Prostate gland (tissue), 2 donors: ENCODE results near the gene PPFIA2.

Experiments used
- CTCF ChIP-seq, 4 experiments: fragments of 200-600 bp in 2 of 4; fragments of 450-650 bp in 2 of 4; sonication (generic) in 2 of 4; IDR thresholded peaks; 1 replicate in 3 of 4; 2 replicates in 1 of 4; pipeline ENCODE4 v1.5.1; 2016 to 2019; ENCODE audit warnings: antibody characterized with exemption in 4 of 4, mild to moderate bottlenecking in 2 of 4, moderate library complexity in 2 of 4
- POLR2A ChIP-seq: fragments of 450-650 bp; IDR thresholded peaks from one replicate; pipeline ENCODE4 v1.6.1; 2016; ENCODE audit warnings: antibody characterized with exemption, mild to moderate bottlenecking

GRCh38 chr12:81354327-81354932 is 404.7 kb downstream of the PPFIA2 start:
- no peak for TF ChIP-seq POLR2A
- no peak for TF ChIP-seq CTCF (IDR thresholded peaks at IDR 0.05)
